ENCODE results near the gene PPP1R16B. TPM values are rescaled to one million over a fixed set of nuclear protein-coding genes. Genes with fewer than 3 reads are reported as not detected.

Gene PPP1R16B
- total and polyA plus RNA-seq, 11 donors, result 1.9 to 12.2 (median 6.9) TPM

DNA sequence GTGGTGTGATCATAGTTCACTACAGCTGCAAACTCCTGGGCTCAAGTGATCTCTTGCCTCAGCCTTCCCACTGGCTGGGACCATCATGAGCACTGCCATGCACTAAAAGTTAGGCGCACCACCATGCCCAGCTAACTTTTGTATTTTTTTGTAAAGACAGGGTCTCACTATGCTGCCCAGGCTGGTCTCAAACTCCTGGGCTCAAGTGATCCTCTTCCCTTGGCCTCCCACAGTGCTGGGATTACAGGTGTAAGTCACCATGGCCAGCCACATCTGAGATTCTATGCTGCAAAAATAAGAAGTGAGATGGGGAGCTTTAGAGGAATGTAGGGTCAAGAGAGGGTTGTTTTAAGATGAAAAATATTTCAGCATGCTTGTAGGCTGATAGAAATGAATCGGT, 119.2 kb downstream of the PPP1R16B start:
- no peaks in the 10 kb centered on the region for H3K27me3 ChIP-seq
- ATAC-seq (no peak), DNase-seq (no peak)
- TF ChIP-seq, protein P1, sequence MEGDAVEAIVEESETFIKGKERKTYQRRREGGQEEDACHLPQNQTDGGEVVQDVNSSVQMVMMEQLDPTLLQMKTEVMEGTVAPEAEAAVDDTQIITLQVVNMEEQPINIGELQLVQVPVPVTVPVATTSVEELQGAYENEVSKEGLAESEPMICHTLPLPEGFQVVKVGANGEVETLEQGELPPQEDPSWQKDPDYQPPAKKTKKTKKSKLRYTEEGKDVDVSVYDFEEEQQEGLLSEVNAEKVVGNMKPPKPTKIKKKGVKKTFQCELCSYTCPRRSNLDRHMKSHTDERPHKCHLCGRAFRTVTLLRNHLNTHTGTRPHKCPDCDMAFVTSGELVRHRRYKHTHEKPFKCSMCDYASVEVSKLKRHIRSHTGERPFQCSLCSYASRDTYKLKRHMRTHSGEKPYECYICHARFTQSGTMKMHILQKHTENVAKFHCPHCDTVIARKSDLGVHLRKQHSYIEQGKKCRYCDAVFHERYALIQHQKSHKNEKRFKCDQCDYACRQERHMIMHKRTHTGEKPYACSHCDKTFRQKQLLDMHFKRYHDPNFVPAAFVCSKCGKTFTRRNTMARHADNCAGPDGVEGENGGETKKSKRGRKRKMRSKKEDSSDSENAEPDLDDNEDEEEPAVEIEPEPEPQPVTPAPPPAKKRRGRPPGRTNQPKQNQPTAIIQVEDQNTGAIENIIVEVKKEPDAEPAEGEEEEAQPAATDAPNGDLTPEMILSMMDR (IDR thresholded peaks at IDR 0.05), result no peak
- no peak for TF ChIP-seq POLR2A (IDR thresholded peaks at IDR 0.05)
- peaks cover 0 to 7% (median 0%) of the 10 kb centered on the region in 9 donors for H3K36me3 ChIP-seq
- WGBS, 4 donors, result 90 to 95% (median 93%) methylated on average over 2 of the region's 2 CpGs
- no peaks in the 10 kb centered on the region for H3K9me3 ChIP-seq
- H3K4me3 ChIP-seq, result no peak overlapping the region
- no peak overlapping the region for H3K27ac ChIP-seq
- intact Hi-C loops (cut with DNase I), result loop anchor here in 8 of 10 donors (2.0 to 5.0 kb wide), 4 partner anchors 38 to 123 kb away; partner anchors contain the start of gene DHX35 (in 4 of the 8)
- H3K4me1 ChIP-seq, result peaks cover 5 to 30% (median 10%) of the 10 kb centered on the region in 12 donors

DNA sequence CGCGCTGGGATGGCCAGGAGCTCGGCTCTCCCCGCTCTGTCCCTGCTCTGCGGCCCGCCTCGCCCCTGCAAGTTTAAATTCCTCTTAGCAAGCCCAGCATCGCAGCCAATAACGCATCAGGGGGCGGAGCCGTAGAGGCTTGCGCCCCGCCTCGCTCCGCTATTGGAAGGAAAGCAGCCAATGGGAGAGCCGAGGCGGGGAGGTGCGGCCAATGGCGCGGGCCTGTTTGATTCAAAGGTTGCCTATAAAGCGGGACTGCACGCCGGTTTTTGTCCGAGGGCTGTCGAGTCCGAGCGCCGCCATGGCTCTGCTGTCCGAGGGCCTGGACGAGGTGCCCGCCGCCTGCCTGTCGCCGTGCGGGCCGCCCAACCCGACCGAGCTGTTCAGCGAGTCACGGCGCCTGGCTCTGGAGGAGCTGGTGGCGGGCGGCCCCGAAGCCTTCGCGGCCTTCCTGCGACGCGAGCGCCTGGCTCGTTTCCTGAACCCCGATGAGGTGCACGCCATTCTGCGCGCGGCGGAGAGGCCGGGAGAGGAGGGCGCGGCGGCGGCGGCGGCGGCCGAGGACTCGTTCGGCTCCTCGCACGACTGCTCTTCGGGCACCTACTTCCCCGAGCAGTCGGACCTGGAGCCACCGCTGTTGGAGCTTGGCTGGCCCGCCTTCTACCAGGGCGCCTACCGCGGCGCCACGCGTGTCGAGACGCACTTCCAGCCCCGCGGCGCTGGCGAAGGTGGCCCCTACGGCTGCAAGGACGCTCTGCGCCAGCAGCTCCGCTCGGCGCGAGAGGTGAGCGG, 120.8 kb downstream of the PPP1R16B start, which contains the start of gene FAM83D:
TSS of gene FAM83D (plus strand) at position 276 of the 792 bp plus-strand sequence. CDS start at position 302, 26 bp downstream.
- Histone ChIP-seq H3K4me1 (peaks cover 5 to 35% (median 10%) of the 10 kb centered on the region in 12 donors), H3K4me3 (peak within 1 kb of the TSS; percentile 22 to 76 (median 58)), H3K9me3 (no peaks in the 10 kb centered on the region), H3K27me3 (no peaks in the 10 kb centered on the region), H3K27ac (peak within 1 kb of the TSS in 2 of 12 donors; percentile 15 to 81), H3K36me3 (peaks cover 0 to 4% (median 0%) of the 10 kb centered on the region in 9 donors)
- ATAC-seq (peak; percentile 97 to 98 (median 98)), DNase-seq (peak; percentile 91 to 96 (median 96))
- intact Hi-C loops (cut with DNase I), result loop anchor here (1.0 to 5.0 kb wide), 6 partner anchors 36 to 122 kb away; partner anchors contain the start of gene DHX35 (in 4 of the 10)
- TF ChIP-seq POLR2A (IDR thresholded peaks at IDR 0.05), result peak in 1 of 2 donors; percentile 65
- TF ChIP-seq, protein P1 (IDR thresholded peaks at IDR 0.05), result peak in 6 of 12 donors; percentile 10 to 94 (median 82)
- 0 to 1% (median 0%) methylated on average over 17 to 95 of the region's 95 CpGs for WGBS, 4 donors

DNA sequence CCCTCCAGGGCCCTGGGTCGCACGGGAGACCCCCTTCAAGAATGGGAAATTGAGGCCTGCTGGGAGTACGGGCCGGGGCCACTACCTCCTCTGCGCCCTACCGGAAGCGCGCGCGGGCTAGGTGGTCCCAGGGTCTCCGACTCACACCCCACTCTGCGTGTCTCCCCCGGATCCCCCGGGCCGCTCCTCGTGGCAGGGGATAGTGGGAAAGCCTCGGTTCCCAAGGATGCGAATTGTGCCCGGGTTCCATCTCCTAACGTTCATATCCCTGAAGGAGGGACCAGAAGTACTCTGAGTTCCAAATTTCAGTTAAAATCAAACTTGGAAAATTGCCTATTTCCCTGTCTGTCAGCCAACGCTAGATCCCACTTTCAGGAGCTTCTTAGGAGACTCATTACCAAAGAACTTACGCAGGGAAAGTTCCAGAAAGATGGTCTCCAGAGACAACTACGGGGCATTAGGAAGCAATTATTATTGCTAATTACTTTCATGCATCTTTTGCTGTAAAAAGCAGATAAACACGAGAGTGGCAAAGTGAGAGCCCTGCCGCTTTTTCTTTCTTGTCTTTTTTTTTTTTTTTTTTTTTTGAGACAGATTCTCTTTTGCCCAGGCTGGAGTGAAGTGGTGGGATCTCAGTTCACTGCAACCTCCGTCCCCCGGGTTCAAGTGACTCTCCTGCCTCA, 121.6 kb downstream of the PPP1R16B start:
- no peaks in the 10 kb centered on the region for H3K9me3 ChIP-seq
- 10 to 18% (median 12%) methylated on average over 13 to 27 of the region's 27 CpGs for WGBS, 4 donors
- intact Hi-C loops (cut with DNase I), result loop anchor here (1.0 to 5.0 kb wide), 6 partner anchors 35 to 122 kb away; partner anchors contain the start of gene DHX35 (in 4 of the 10)
- H3K27me3 ChIP-seq, result no peaks in the 10 kb centered on the region
- no peak for TF ChIP-seq POLR2A (IDR thresholded peaks at IDR 0.05)
- TF ChIP-seq, protein P1 (IDR thresholded peaks at IDR 0.05), result no peak
- peak overlapping the region; percentile 22 to 76 (median 58) for H3K4me3 ChIP-seq
- peaks cover 5 to 35% (median 10%) of the 10 kb centered on the region in 12 donors for H3K4me1 ChIP-seq
- peak overlapping the region in 2 of 12 donors; percentile 15 to 81 for H3K27ac ChIP-seq
- H3K36me3 ChIP-seq, result peaks cover 0 to 4% (median 0%) of the 10 kb centered on the region in 9 donors
- DNase-seq (no peak), ATAC-seq (no peak)

Measured in heart left ventricle (tissue), 16 donors.